Measurements from ENCODE around the gene SRRM3. TPM values are rescaled to one million over a fixed set of nuclear protein-coding genes. Genes with fewer than 3 reads are reported as not detected.

Gene SRRM3
- total and polyA plus RNA-seq, 2 experiments from 2014 or later, result 8.6 to 13.8 TPM

GRCh38 chr7:76246804-76247389 is 45.2 kb downstream of the SRRM3 start (continued):
- TF ChIP-seq, protein P1, sequence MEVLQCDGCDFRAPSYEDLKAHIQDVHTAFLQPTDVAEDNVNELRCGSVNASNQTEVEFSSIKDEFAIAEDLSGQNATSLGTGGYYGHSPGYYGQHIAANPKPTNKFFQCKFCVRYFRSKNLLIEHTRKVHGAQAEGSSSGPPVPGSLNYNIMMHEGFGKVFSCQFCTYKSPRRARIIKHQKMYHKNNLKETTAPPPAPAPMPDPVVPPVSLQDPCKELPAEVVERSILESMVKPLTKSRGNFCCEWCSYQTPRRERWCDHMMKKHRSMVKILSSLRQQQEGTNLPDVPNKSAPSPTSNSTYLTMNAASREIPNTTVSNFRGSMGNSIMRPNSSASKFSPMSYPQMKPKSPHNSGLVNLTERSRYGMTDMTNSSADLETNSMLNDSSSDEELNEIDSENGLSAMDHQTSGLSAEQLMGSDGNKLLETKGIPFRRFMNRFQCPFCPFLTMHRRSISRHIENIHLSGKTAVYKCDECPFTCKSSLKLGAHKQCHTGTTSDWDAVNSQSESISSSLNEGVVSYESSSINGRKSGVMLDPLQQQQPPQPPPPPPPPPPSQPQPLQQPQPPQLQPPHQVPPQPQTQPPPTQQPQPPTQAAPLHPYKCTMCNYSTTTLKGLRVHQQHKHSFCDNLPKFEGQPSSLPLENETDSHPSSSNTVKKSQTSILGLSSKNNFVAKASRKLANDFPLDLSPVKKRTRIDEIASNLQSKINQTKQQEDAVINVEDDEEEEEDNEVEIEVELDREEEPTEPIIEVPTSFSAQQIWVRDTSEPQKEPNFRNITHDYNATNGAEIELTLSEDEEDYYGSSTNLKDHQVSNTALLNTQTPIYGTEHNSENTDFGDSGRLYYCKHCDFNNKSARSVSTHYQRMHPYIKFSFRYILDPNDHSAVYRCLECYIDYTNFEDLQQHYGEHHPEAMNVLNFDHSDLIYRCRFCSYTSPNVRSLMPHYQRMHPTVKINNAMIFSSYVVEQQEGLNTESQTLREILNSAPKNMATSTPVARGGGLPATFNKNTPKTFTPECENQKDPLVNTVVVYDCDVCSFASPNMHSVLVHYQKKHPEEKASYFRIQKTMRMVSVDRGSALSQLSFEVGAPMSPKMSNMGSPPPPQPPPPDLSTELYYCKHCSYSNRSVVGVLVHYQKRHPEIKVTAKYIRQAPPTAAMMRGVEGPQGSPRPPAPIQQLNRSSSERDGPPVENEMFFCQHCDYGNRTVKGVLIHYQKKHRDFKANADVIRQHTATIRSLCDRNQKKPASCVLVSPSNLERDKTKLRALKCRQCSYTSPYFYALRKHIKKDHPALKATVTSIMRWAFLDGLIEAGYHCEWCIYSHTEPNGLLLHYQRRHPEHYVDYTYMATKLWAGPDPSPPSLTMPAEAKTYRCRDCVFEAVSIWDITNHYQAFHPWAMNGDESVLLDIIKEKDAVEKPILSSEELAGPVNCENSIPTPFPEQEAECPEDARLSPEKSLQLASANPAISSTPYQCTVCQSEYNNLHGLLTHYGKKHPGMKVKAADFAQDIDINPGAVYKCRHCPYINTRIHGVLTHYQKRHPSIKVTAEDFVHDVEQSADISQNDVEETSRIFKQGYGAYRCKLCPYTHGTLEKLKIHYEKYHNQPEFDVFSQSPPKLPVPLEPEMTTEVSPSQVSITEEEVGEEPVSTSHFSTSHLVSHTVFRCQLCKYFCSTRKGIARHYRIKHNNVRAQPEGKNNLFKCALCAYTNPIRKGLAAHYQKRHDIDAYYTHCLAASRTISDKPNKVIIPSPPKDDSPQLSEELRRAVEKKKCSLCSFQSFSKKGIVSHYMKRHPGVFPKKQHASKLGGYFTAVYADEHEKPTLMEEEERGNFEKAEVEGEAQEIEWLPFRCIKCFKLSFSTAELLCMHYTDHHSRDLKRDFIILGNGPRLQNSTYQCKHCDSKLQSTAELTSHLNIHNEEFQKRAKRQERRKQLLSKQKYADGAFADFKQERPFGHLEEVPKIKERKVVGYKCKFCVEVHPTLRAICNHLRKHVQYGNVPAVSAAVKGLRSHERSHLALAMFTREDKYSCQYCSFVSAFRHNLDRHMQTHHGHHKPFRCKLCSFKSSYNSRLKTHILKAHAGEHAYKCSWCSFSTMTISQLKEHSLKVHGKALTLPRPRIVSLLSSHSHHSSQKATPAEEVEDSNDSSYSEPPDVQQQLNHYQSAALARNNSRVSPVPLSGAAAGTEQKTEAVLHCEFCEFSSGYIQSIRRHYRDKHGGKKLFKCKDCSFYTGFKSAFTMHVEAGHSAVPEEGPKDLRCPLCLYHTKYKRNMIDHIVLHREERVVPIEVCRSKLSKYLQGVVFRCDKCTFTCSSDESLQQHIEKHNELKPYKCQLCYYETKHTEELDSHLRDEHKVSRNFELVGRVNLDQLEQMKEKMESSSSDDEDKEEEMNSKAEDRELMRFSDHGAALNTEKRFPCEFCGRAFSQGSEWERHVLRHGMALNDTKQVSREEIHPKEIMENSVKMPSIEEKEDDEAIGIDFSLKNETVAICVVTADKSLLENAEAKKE (CRISPR knock-in tag; IDR thresholded peaks at IDR 0.05), result no peak
- TF ChIP-seq POLR2AphosphoS5 (IDR thresholded peaks at IDR 0.05; ENCODE audit: low read depth) (no peak), CTCF (conservative IDR thresholded peaks at IDR 0.05; ENCODE audit: low read depth in 2 of 2) (no peak), REST (IDR thresholded peaks at IDR 0.05; ENCODE audit: unreplicated experiment) (no peak), ZNF331 (CRISPR knock-in tag; IDR thresholded peaks at IDR 0.05; ENCODE audit: low read depth) (no peak)

Data from GM23338 (cell line).